Hepatocyte (in vitro differentiated cells): Measurements from ENCODE around the gene DELE1.

ENCODE experiments used
- EZH2 ChIP-seq: fragments of 200-600 bp; sonication (generic); IDR thresholded peaks from 2 replicates; pipeline ENCODE4 v1.6.1; 2016; ENCODE audit warnings: antibody characterized with exemption, mild to moderate bottlenecking, borderline replicate concordance
- TF ChIP-seq, protein P1 (sequence below): fragments of 200-600 bp; sonication (generic); IDR thresholded peaks from 2 replicates; pipeline ENCODE4 v1.5.1; 2016; ENCODE audit warnings: antibody characterized with exemption, mild to moderate bottlenecking; ENCODE audit not compliant: poor library complexity

DNA sequence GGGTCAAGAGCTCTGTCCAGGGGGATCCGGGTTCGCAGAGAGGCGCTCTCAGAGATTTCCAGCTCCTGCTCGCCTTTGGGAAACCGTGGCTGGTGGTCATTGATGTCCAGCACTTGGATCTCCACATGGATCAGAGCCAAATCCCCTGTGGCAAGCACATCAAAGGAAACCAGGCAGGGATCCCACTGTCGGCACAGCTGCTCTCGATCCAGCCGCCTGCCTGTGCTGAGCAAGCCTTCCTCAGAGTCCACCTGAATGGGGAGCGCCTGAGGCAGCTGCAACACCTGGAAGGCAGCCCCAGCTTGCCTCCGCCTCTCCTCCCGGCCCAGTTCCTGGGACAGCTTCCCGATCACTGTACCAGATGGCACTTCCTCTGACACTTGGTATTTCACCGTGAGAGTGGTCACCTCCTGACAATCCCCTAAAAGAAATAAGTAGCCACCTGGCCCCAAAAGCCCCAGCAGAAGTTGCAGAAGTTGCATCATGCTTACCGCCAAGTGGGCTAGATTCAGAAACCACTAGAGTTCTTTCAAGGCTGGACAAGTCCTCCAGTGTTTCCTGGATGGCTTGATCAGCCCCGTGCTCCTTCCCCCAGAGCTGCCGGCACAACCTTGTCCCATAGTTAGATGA, 33.8 kb downstream of the DELE1 start:
- TF ChIP-seq, protein P1, sequence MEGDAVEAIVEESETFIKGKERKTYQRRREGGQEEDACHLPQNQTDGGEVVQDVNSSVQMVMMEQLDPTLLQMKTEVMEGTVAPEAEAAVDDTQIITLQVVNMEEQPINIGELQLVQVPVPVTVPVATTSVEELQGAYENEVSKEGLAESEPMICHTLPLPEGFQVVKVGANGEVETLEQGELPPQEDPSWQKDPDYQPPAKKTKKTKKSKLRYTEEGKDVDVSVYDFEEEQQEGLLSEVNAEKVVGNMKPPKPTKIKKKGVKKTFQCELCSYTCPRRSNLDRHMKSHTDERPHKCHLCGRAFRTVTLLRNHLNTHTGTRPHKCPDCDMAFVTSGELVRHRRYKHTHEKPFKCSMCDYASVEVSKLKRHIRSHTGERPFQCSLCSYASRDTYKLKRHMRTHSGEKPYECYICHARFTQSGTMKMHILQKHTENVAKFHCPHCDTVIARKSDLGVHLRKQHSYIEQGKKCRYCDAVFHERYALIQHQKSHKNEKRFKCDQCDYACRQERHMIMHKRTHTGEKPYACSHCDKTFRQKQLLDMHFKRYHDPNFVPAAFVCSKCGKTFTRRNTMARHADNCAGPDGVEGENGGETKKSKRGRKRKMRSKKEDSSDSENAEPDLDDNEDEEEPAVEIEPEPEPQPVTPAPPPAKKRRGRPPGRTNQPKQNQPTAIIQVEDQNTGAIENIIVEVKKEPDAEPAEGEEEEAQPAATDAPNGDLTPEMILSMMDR: no peak
- no peak for TF ChIP-seq EZH2
